K562 (cell line): Measurements from ENCODE around the gene APP. TPM values are rescaled to one million over a fixed set of nuclear protein-coding genes. Genes with fewer than 3 reads are reported as not detected.

Experiments used
- ARID3A ChIP-seq: IDR thresholded peaks from 2 replicates; pipeline ENCODE4 v1.6.1; 2012; ENCODE audit warnings: low read depth, low read length, improper control_type of control experiment, borderline replicate concordance
- CEBPB ChIP-seq: fragments of 450-650 bp; IDR thresholded peaks from 2 replicates; pipeline ENCODE4 v1.6.1; 2016; ENCODE audit warnings: missing genetic modification characterization, missing compliant biosample characterization
- CTCF ChIP-seq, 3 experiments: IDR thresholded peaks in 2 of 3; conservative IDR thresholded peaks in 1 of 3; 2 replicates each; pipeline ENCODE4 v1.5.1; 2011 to 2012; ENCODE audit warnings: low read length in 3 of 3, mild to moderate bottlenecking in 3 of 3, control low read depth in 2 of 3, improper control_type of control experiment in 1 of 3, inconsistent platforms in 1 of 3, low read depth in 1 of 3, mixed read lengths in 1 of 3, moderate library complexity in 1 of 3; ENCODE audit not compliant: insufficient read depth in 2 of 3
- ETV1 ChIP-seq: fragments of 450-650 bp; conservative IDR thresholded peaks from 2 replicates; pipeline ENCODE4 v1.6.1; 2016; ENCODE audit warnings: missing genetic modification characterization, control low read depth, low read depth, missing compliant biosample characterization
- ETV6 ChIP-seq, 3 experiments: fragments of 150-350 bp in 1 of 3; sonication (generic) in 1 of 3; formaldehyde crosslinking in 1 of 3; IDR thresholded peaks; 2 replicates each; pipeline versions ENCODE4 v1.6.1 to v1.8.0; 2014 to 2022; ENCODE audit warnings: borderline replicate concordance in 2 of 3, low read depth in 2 of 3, antibody characterized with exemption in 1 of 3, low read length in 1 of 3, mild to moderate bottlenecking in 1 of 3, missing genetic modification reagents in 1 of 3
- FOS ChIP-seq: IDR thresholded peaks from 3 replicates; pipeline ENCODE4 v1.6.1; 2011; ENCODE audit not compliant: insufficient read length; ENCODE audit errors: extremely low read depth
- FOXK1 ChIP-seq: sonication (generic); formaldehyde crosslinking; IDR thresholded peaks from 2 replicates; pipeline ENCODE4 v1.8.0; 2022; ENCODE audit warnings: missing genetic modification reagents, mild to moderate bottlenecking, borderline replicate concordance
- HDAC3 ChIP-seq: fragments of 450-650 bp; IDR thresholded peaks from 2 replicates; pipeline ENCODE4 v1.6.1; 2018; ENCODE audit warnings: borderline replicate concordance, mild to moderate bottlenecking, moderate library complexity; ENCODE audit not compliant: partially characterized antibody
- MAFF ChIP-seq: IDR thresholded peaks from 2 replicates; pipeline ENCODE4 v1.6.1; 2012; ENCODE audit warnings: low read length, improper control_type of control experiment
- MAFG ChIP-seq: fragments of 450-650 bp; conservative IDR thresholded peaks from 2 replicates; pipeline ENCODE4 v1.6.1; 2016; ENCODE audit warnings: missing genetic modification characterization, missing compliant biosample characterization
- MEIS2 ChIP-seq: fragments of 450-650 bp; IDR thresholded peaks from 2 replicates; pipeline ENCODE4 v1.6.1; 2014; ENCODE audit warnings: mild to moderate bottlenecking; ENCODE audit not compliant: partially characterized antibody
- MYC ChIP-seq, 2 experiments: fragments of 250-450 bp in 1 of 2; sonication (Bioruptor Pico) in 1 of 2; IDR thresholded peaks; 2 replicates each; pipeline versions ENCODE4 v1.5.1 to v1.6.1; 2012 to 2021; ENCODE audit warnings: low read depth in 2 of 2, borderline replicate concordance in 1 of 2, improper control_type of control experiment in 1 of 2, low read length in 1 of 2, mild to moderate bottlenecking in 1 of 2, moderate library complexity in 1 of 2
- PHF20 ChIP-seq: fragments of 450-650 bp; IDR thresholded peaks from 2 replicates; pipeline ENCODE4 v1.6.1; 2018; ENCODE audit not compliant: partially characterized antibody
- PRPF4 ChIP-seq: fragments of 200-400 bp; formaldehyde crosslinking; IDR thresholded peaks from one replicate; pipeline ENCODE4 v1.6.1; 2017; ENCODE audit warnings: low read length, low read depth, mild to moderate bottlenecking; ENCODE audit not compliant: insufficient read depth, poor library complexity, severe bottlenecking
- RAD21 ChIP-seq, 2 experiments: fragments of 250-450 bp in 1 of 2; fragments of 450-650 bp in 1 of 2; sonication (Bioruptor Pico) in 1 of 2; formaldehyde crosslinking in 1 of 2; IDR thresholded peaks in 1 of 2; conservative IDR thresholded peaks in 1 of 2; 2 replicates each; pipeline versions ENCODE4 v1.4.0 to v1.8.0; 2020 to 2022; ENCODE audit warnings: mild to moderate bottlenecking in 2 of 2, moderate library complexity in 1 of 2
- SMAD2 ChIP-seq: fragments of 150-350 bp; IDR thresholded peaks from 2 replicates; pipeline ENCODE4 v1.6.1; 2014; ENCODE audit warnings: low read depth, mild to moderate bottlenecking, low read length
- SPI1 ChIP-seq: IDR thresholded peaks from 2 replicates; pipeline ENCODE4 v1.6.1; 2011; ENCODE audit warnings: low read depth, low read length, control low read depth, borderline replicate concordance
- TBP ChIP-seq: optimal IDR thresholded peaks from 2 replicates; pipeline ENCODE3; 2011; ENCODE audit warnings: low read depth, low read length, improper control_type of control experiment
- polyA plus RNA-seq, 8 experiments: library from polyadenylated mRNA; depleted of rRNA in 4 of 8; stranded (reverse) in 5 of 8; unstranded in 3 of 8; fragments of >200 nt; fragmentation: Nextera tagmentation in 2 of 8; fragmentation: Illumina TruSeq in 1 of 8; extraction: Ambion mirVana in 2 of 8; extraction: Trizol in 1 of 8; gene quantifications; 2 replicates each; pipeline versions ENCODE4 v1.2.1 to v1.2.3, GENCODE V29; 2011 to 2014; ENCODE audit warnings: inconsistent platforms in 1 of 8, missing spikeins in 1 of 8
- total RNA-seq, 7 experiments: library from RNA; depleted of rRNA in 6 of 7; stranded (reverse); fragments of >200 nt in 6 of 7; fragmentation: Illumina TruSeq in 2 of 7; extraction: Trizol in 2 of 7; gene quantifications; 2 replicates each; pipeline versions ENCODE4 v1.2.1 to v1.2.3, GENCODE V29; 2011 to 2021; ENCODE audit warnings: low replicate concordance in 1 of 7
- TF ChIP-seq, protein P1 (sequence below), 2 experiments: IDR thresholded peaks in 1 of 2; conservative IDR thresholded peaks in 1 of 2; 2 replicates each; pipeline ENCODE4 v1.6.1; 2016; ENCODE audit warnings: low read depth in 2 of 2, mild to moderate bottlenecking in 1 of 2, missing compliant biosample characterization in 1 of 2, missing genetic modification characterization in 1 of 2, moderate library complexity in 1 of 2

The APP gene
- total and polyA plus RNA-seq, 9 of the 15 experiments (the other 6 are each of a cell fraction or from before 2014, with no cell fraction given), result 0.01 to 1.5 (median 0.16) TPM; not detected in 5

DNA sequence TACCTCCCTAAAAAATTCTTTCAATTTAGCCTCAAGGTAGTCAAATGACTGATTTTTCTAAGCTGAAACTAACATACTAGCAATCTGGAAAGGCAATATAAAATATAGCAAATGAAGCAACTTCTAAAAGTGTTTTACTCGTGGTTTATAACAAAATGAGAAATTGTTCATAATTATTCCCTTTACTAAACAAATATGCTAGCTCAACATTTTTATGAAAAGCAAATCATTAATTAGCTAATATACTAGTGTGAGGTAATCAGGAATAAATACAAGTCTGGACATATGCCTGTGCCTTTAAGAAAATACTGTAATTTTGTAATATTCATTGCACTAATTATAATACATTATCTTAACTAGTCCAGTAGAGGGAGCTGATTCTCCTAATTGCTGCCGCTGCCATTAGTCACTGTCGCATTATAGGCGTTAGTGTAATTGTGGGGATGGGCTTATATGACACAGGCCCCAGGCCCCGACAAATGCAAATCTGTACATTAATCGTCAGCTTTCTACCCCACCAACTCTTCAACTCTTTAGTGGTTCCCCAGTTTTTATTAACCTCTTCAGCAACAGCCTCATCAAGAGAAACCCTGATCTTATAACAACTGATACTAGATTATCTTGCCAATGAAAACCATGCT is 274.9 kb downstream of the APP start (continued):
- TF ChIP-seq SPI1 (no peak), PHF20 (no peak), SMAD2 (no peak), MAFF (peak; percentile 29; the same call in 1 of the 2 replicates), ARID3A (peak; percentile 80; the same call in 1 of the 2 replicates), CTCF (IDR thresholded peaks at IDR 0.05 in 2 of 3, conservative IDR thresholded peaks at IDR 0.05 in 1 of 3; ENCODE audit: insufficient read depth in 2 of 3, low read depth in 1 of 3, low read length in 3 of 3) (peak; percentile 42 to 49 (median 44); a peak in 4 of 6 replicates), FOXK1 (no peak), CEBPB (tag) (0 out of 2 replicates have a peak, but pooled peaks have one; percentile 9), HDAC3 (no peak), FOS (no peak), RAD21 (CRISPR knock-in tag; conservative IDR thresholded peaks at IDR 0.05 in 1 of 2, IDR thresholded peaks at IDR 0.05 in 1 of 2) (peak in 1 of 2 experiments; percentile 47; a peak in 3 of 4 replicates), ETV1 (tag) (no peak), ETV6 (IDR thresholded peaks at IDR 0.05; ENCODE audit: borderline replicate concordance in 1 of 2, low read depth in 2 of 2, low read length in 1 of 2) (no peak), ETV6 (CRISPR knock-in tag; IDR thresholded peaks at IDR 0.05; ENCODE audit: borderline replicate concordance) (no peak), MAFG (tag) (peak; percentile 66), MYC (IDR thresholded peaks at IDR 0.05; ENCODE audit: low read depth, low read length) (no peak), MYC (CRISPR knock-in tag; IDR thresholded peaks at IDR 0.05; ENCODE audit: borderline replicate concordance, low read depth) (no peak), MEIS2 (peak; percentile 79), PRPF4 (no peak), TBP (no peak)
- TF ChIP-seq, protein P1, sequence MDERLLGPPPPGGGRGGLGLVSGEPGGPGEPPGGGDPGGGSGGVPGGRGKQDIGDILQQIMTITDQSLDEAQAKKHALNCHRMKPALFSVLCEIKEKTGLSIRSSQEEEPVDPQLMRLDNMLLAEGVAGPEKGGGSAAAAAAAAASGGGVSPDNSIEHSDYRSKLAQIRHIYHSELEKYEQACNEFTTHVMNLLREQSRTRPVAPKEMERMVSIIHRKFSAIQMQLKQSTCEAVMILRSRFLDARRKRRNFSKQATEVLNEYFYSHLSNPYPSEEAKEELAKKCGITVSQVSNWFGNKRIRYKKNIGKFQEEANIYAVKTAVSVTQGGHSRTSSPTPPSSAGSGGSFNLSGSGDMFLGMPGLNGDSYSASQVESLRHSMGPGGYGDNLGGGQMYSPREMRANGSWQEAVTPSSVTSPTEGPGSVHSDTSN (CRISPR knock-in tag; IDR thresholded peaks at IDR 0.05; ENCODE audit: low read depth), result 0 out of 2 replicates have a peak, but pooled peaks have one; percentile 21
- TF ChIP-seq, protein P1 (tag; conservative IDR thresholded peaks at IDR 0.05; ENCODE audit: low read depth), result peak; percentile 90
